ENCODE results near the gene BLOC1S3. TPM values are rescaled to one million over a fixed set of nuclear protein-coding genes. Genes with fewer than 3 reads are reported as not detected.
A peak's percentile ranks its signal among the peaks of the same experiment; 100 is the strongest.

Gene BLOC1S3
- polyA plus RNA-seq, 1 donor (not counting 4 experiments of a cell fraction or from before 2014, with no cell fraction given): 5.1 TPM

GRCh38 chr19:45195764-45196163, 17.2 kb downstream of the BLOC1S3 start:
- no peak for FAIRE-seq

GRCh38 chr19:45200568-45200967, 22.0 kb downstream of the BLOC1S3 start:
- peaks cover 7% of the 10 kb centered on the region for H3K4me1 ChIP-seq (ENCODE audit: control insufficient read depth, extremely low read depth, insufficient read depth, low read length)
- DNase-seq (ENCODE audit: low read depth, low spot score): no peak
- H3K36me3 ChIP-seq (ENCODE audit: control insufficient read depth in 2 of 2, extremely low read depth in 1 of 2, insufficient read depth in 2 of 2, low read length in 2 of 2): no peaks in the 10 kb centered on the region
- H4K20me1 ChIP-seq (ENCODE audit: control insufficient read depth, extremely low read depth, insufficient read depth, low read length): no peaks in the 10 kb centered on the region
- no peak for FAIRE-seq
- H3K4me2 ChIP-seq (ENCODE audit: control insufficient read depth, extremely low read depth, insufficient read depth, low read depth, low read length): no peak overlapping the region
- peak in 2 of 3 experiments; percentile 27 to 66 for TF ChIP-seq CTCF (optimal IDR thresholded peaks at IDR 0.05 in 1 of 3, IDR thresholded peaks at IDR 0.05 in 1 of 3, conservative IDR thresholded peaks at IDR 0.05 in 1 of 3; ENCODE audit: extremely low read depth in 1 of 3, insufficient read depth in 2 of 3, low read length in 3 of 3)
- TF ChIP-seq EZH2 (IDR thresholded peaks at IDR 0.05; ENCODE audit: low read length): no peak
- H3K27ac ChIP-seq (ENCODE audit: control insufficient read depth, insufficient read depth, low read length): no peak overlapping the region
- H3K9me3 ChIP-seq (ENCODE audit: control insufficient read depth, low read depth, low read length): no peaks in the 10 kb centered on the region
- no peak overlapping the region for H2AFZ ChIP-seq (ENCODE audit: control insufficient read depth, low read length)
- no peak overlapping the region for H3K4me3 ChIP-seq (ENCODE audit: control insufficient read depth in 2 of 3, extremely low read depth in 1 of 3, insufficient read depth in 2 of 3, low read depth in 1 of 3, low read length in 3 of 3)
- H3K27me3 ChIP-seq (ENCODE audit: control insufficient read depth, extremely low read depth, insufficient read depth, low read length): no peaks in the 10 kb centered on the region
- H3K9me1 ChIP-seq (ENCODE audit: control insufficient read depth, extremely low read depth, insufficient read depth, low read length): no peaks in the 10 kb centered on the region
- no peak overlapping the region for H3K9ac ChIP-seq (ENCODE audit: control insufficient read depth, extremely low read depth, insufficient read depth, low read length)
- no peaks in the 10 kb centered on the region for H3K79me2 ChIP-seq (ENCODE audit: control insufficient read depth, insufficient read depth, low read length)
- dilution Hi-C loops (cut with MboI; ENCODE audit: extremely low pct_ligation_motif_present, low sequenced_read_pairs): no loop called here

More at GRCh38 chr19:45195764-45196163, 17.2 kb downstream of the BLOC1S3 start:
- Histone ChIP-seq H3K36me3 (ENCODE audit: control insufficient read depth in 2 of 2, extremely low read depth in 1 of 2, insufficient read depth in 2 of 2, low read length in 2 of 2) (no peaks in the 10 kb centered on the region), H3K9ac (ENCODE audit: control insufficient read depth, extremely low read depth, insufficient read depth, low read length) (no peak overlapping the region), H3K27ac (ENCODE audit: control insufficient read depth, insufficient read depth, low read length) (no peak overlapping the region), H3K27me3 (ENCODE audit: control insufficient read depth, extremely low read depth, insufficient read depth, low read length) (no peaks in the 10 kb centered on the region), H3K4me2 (ENCODE audit: control insufficient read depth, extremely low read depth, insufficient read depth, low read depth, low read length) (no peak overlapping the region), H3K4me1 (ENCODE audit: control insufficient read depth, extremely low read depth, insufficient read depth, low read length) (peaks cover 4% of the 10 kb centered on the region), H3K79me2 (ENCODE audit: control insufficient read depth, insufficient read depth, low read length) (no peaks in the 10 kb centered on the region), H2AFZ (ENCODE audit: control insufficient read depth, low read length) (no peak overlapping the region), H3K4me3 (ENCODE audit: control insufficient read depth in 2 of 3, extremely low read depth in 1 of 3, insufficient read depth in 2 of 3, low read depth in 1 of 3, low read length in 3 of 3) (no peak overlapping the region), H4K20me1 (ENCODE audit: control insufficient read depth, extremely low read depth, insufficient read depth, low read length) (no peaks in the 10 kb centered on the region), H3K9me3 (ENCODE audit: control insufficient read depth, low read depth, low read length) (no peaks in the 10 kb centered on the region), H3K9me1 (ENCODE audit: control insufficient read depth, extremely low read depth, insufficient read depth, low read length) (no peaks in the 10 kb centered on the region)
- dilution Hi-C loops (cut with MboI; ENCODE audit: extremely low pct_ligation_motif_present, low sequenced_read_pairs): no loop called here
- TF ChIP-seq EZH2 (IDR thresholded peaks at IDR 0.05; ENCODE audit: low read length): no peak
- no peak for TF ChIP-seq CTCF (optimal IDR thresholded peaks at IDR 0.05 in 1 of 3, IDR thresholded peaks at IDR 0.05 in 1 of 3, conservative IDR thresholded peaks at IDR 0.05 in 1 of 3; ENCODE audit: extremely low read depth in 1 of 3, insufficient read depth in 2 of 3, low read length in 3 of 3)
- no peak for DNase-seq (ENCODE audit: low read depth, low spot score)

All from keratinocyte (primary cell).